GM12878 (cell line): ENCODE results near the gene ATP8B1. TPM values are rescaled to one million over a fixed set of nuclear protein-coding genes. Genes with fewer than 3 reads are reported as not detected.

Experiments used
- ATAC-seq: fragments of 200-7000 bp; cut with Tn5 transposase; 3 replicates; pipeline ENCODE4 v1.9.1; 2020; ENCODE audit warnings: mild to moderate bottlenecking, moderate library complexity
- BruUV-seq: library from RNA; stranded (reverse); fragments of 400-500 nt; replicated peaks from 2 replicates; lab custom pipeline; 2021; lab: Mats Ljungman, UMichigan
- CTCF ChIA-PET: fragments of 300-600 bp; sonication (Branson Sonifier 250); formaldehyde crosslinking; extraction: SDS; loops from one replicate; lab custom pipeline; 2021; ENCODE audit warnings: inconsistent platforms; lab: Yijun Ruan, JAX
- POLR2A ChIA-PET: fragments of 350-600 bp; formaldehyde crosslinking; extraction: SDS; loops from one replicate; lab custom pipeline; 2021; ENCODE audit warnings: inconsistent platforms; lab: Charles Lee
- RAD21 ChIA-PET: fragments of 300-600 bp; sonication (Branson Sonifier 250); formaldehyde crosslinking; loops from one replicate; lab custom pipeline; 2023; ENCODE audit warnings: antibody characterized with exemption; ENCODE audit not compliant: unreplicated experiment; lab: Charles Lee
- SMC1A ChIA-PET: fragments of 300-600 bp; sonication (Branson Sonifier 250); formaldehyde crosslinking; loops from one replicate; lab custom pipeline; 2023; ENCODE audit not compliant: unreplicated experiment, uncharacterized antibody; lab: Charles Lee
- DNase-seq: peaks from one replicate; pipeline ENCODE4 v3.0.0-alpha.2; 2011; ENCODE audit warnings: low read depth, low spot score
- FAIRE-seq: peaks from 3 replicates; lab custom pipeline; 2011; peaks lifted over from hg19 to GRCh38; lab: Jason Lieb, UNC
- H2AFZ ChIP-seq: 2 replicates; pipeline ENCODE4 v1.6.0; 2011; ENCODE audit warnings: low read depth, low read length, control low read depth; ENCODE audit not compliant: control insufficient read depth
- H3K27ac ChIP-seq: 2 replicates; pipeline ENCODE4 v1.5.1; 2011; ENCODE audit warnings: control low read depth; ENCODE audit not compliant: control insufficient read depth, insufficient read depth
- H3K27me3 ChIP-seq, 2 experiments: replicated peaks in 1 of 2; 2 replicates each; pipeline versions ENCODE4 v1.6.0 to v1.6.1; 2011; ENCODE audit warnings: low read length in 1 of 2; ENCODE audit not compliant: control insufficient read depth in 2 of 2, insufficient read depth in 2 of 2
- H3K36me3 ChIP-seq, 2 experiments: 2 replicates each; pipeline ENCODE4 v1.5.1; 2011; ENCODE audit warnings: low read length in 1 of 2; ENCODE audit not compliant: control insufficient read depth in 2 of 2, insufficient read depth in 2 of 2
- H3K4me1 ChIP-seq: 2 replicates; pipeline ENCODE4 v1.6.1; 2011; ENCODE audit warnings: mild to moderate bottlenecking, low read length, moderate library complexity, mixed read lengths; ENCODE audit not compliant: control insufficient read depth, insufficient read depth
- H3K4me2 ChIP-seq: 2 replicates; pipeline ENCODE4 v1.6.0; 2011; ENCODE audit warnings: control low read depth; ENCODE audit not compliant: control insufficient read depth, insufficient read depth
- H3K4me3 ChIP-seq: fragments of 200-600 bp; sonication (generic); 2 replicates; pipeline ENCODE4 v1.5.1; 2016
- H3K79me2 ChIP-seq: 2 replicates; pipeline ENCODE4 v1.6.0; 2011; ENCODE audit warnings: low read length; ENCODE audit not compliant: control insufficient read depth, insufficient read depth
- H3K9ac ChIP-seq: 2 replicates; pipeline ENCODE4 v1.8.0; 2011; ENCODE audit warnings: low read length, control low read depth, mixed read lengths; ENCODE audit not compliant: control insufficient read depth, insufficient read depth
- H3K9me3 ChIP-seq: replicated peaks from 3 replicates; pipeline ENCODE4 v1.5.1; 2011; ENCODE audit warnings: mild to moderate bottlenecking, low read length; ENCODE audit not compliant: control insufficient read depth, insufficient read depth
- H4K20me1 ChIP-seq: 2 replicates; pipeline ENCODE4 v1.6.0; 2011; ENCODE audit not compliant: control insufficient read depth, insufficient read depth
- BHLHE40 ChIP-seq, 2 experiments: fragments of 450-650 bp in 1 of 2; IDR thresholded peaks; 2 replicates each; pipeline ENCODE4 v1.6.1; 2011 to 2017; ENCODE audit warnings: low read depth in 2 of 2, borderline replicate concordance in 1 of 2, improper control_type of control experiment in 1 of 2, low read length in 1 of 2, mild to moderate bottlenecking in 1 of 2
- BRCA1 ChIP-seq: IDR thresholded peaks from 2 replicates; pipeline ENCODE4 v1.6.1; 2011; ENCODE audit warnings: low read depth, low read length, improper control_type of control experiment
- DPF2 ChIP-seq: fragments of 450-650 bp; IDR thresholded peaks from 2 replicates; pipeline ENCODE4 v1.6.1; 2017; ENCODE audit warnings: mild to moderate bottlenecking
- EGR1 ChIP-seq, 2 experiments: IDR thresholded peaks; 1 replicate in 1 of 2; 2 replicates in 1 of 2; pipeline ENCODE4 v1.6.1; 2011 to 2012; ENCODE audit warnings: low read depth in 2 of 2, low read length in 2 of 2, borderline replicate concordance in 1 of 2, mild to moderate bottlenecking in 1 of 2, moderate library complexity in 1 of 2
- FOXK2 ChIP-seq: fragments of 450-650 bp; IDR thresholded peaks from 2 replicates; pipeline ENCODE4 v1.6.1; 2017; ENCODE audit warnings: mild to moderate bottlenecking, moderate library complexity
- HCFC1 ChIP-seq: fragments of 150-350 bp; IDR thresholded peaks from 2 replicates; pipeline ENCODE4 v1.6.1; 2014; ENCODE audit warnings: low read length
- MEF2A ChIP-seq: IDR thresholded peaks from 2 replicates; pipeline ENCODE4 v1.6.1; 2011; ENCODE audit warnings: low read depth, mild to moderate bottlenecking, low read length, moderate library complexity; ENCODE audit not compliant: insufficient read depth
- MYC ChIP-seq: IDR thresholded peaks from 2 replicates; pipeline ENCODE4 v1.6.1; 2011; ENCODE audit warnings: mild to moderate bottlenecking, low read length, moderate library complexity, inconsistent platforms; ENCODE audit not compliant: insufficient read depth, insufficient replicate concordance, insufficient read length, severe bottlenecking
- NRF1 ChIP-seq: conservative IDR thresholded peaks from 2 replicates; pipeline ENCODE4 v1.6.1; 2011; ENCODE audit warnings: mild to moderate bottlenecking, low read depth, low read length, improper control_type of control experiment
- POLR2A ChIP-seq: IDR thresholded peaks from 2 replicates; pipeline ENCODE4 v1.6.1; 2011; ENCODE audit warnings: low read depth, mild to moderate bottlenecking, low read length
- POLR2AphosphoS5 ChIP-seq: IDR thresholded peaks from 2 replicates; pipeline ENCODE4 v1.6.1; 2011; ENCODE audit warnings: mild to moderate bottlenecking, low read length, inconsistent platforms
- RELA ChIP-seq: fragments of 450-650 bp; IDR thresholded peaks from 2 replicates; pipeline ENCODE4 v1.8.0; 2014; ENCODE audit warnings: borderline replicate concordance; ENCODE audit not compliant: partially characterized antibody
- SIN3A ChIP-seq: IDR thresholded peaks from 2 replicates; pipeline ENCODE4 v1.6.1; 2012; ENCODE audit warnings: low read depth, low read length, improper control_type of control experiment
- SMARCA5 ChIP-seq: fragments of 450-650 bp; IDR thresholded peaks from 2 replicates; pipeline ENCODE4 v1.6.1; 2017; ENCODE audit warnings: mild to moderate bottlenecking
- SP1 ChIP-seq: IDR thresholded peaks from one replicate; pipeline ENCODE4 v1.6.1; 2011; ENCODE audit warnings: low read depth, low read length
- SPI1 ChIP-seq: IDR thresholded peaks from 2 replicates; pipeline ENCODE4 v1.6.1; 2011; ENCODE audit warnings: low read depth, mild to moderate bottlenecking, low read length, moderate library complexity, borderline replicate concordance; ENCODE audit not compliant: insufficient read depth
- ZBTB4 ChIP-seq: fragments of 450-650 bp; formaldehyde crosslinking; IDR thresholded peaks from 2 replicates; pipeline ENCODE4 v1.4.0; 2022; ENCODE audit warnings: mild to moderate bottlenecking, moderate library complexity
- ZNF24 ChIP-seq: fragments of 450-650 bp; IDR thresholded peaks from 2 replicates; pipeline ENCODE4 v1.6.1; 2017; ENCODE audit warnings: antibody characterized with exemption, mild to moderate bottlenecking
- WGBS: methylation state at CpG from one replicate; pipeline ENCODE4 v1.1.6; 2016; ENCODE audit warnings: low lambda C conversion rate; ENCODE audit not compliant: insufficient replicate concordance, insufficient coverage; ENCODE audit errors: missing lambda C conversion rate; 5-methylcytosine and 5-hydroxymethylcytosine counted together
- in situ Hi-C: fragments of 300-500 bp; cut with MboI; formaldehyde crosslinking; loops from 9 replicates; pipeline ENCODE4 v1.14.3; 2018; ENCODE audit warnings: mixed read lengths
- intact Hi-C: fragments of 100-400 bp; cut with micrococcal nuclease; formaldehyde crosslinking; loops from one replicate; pipeline ENCODE4 v1.14.2; 2022; ENCODE audit not compliant: unreplicated experiment
- polyA plus RNA-seq, 11 experiments: library from polyadenylated mRNA; depleted of rRNA in 4 of 11; unstranded in 6 of 11; stranded (reverse) in 5 of 11; fragments of >200 nt; fragmentation: Nextera tagmentation in 4 of 11; fragmentation: Illumina TruSeq in 1 of 11; extraction: Ambion mirVana in 4 of 11; extraction: Trizol in 1 of 11; gene quantifications; 1 replicate in 1 of 11; 2 replicates in 10 of 11; pipeline versions ENCODE4 v1.2.1 to v1.2.3, GENCODE V29; 2011 to 2016; ENCODE audit warnings: inconsistent platforms in 2 of 11, missing spikeins in 2 of 11, low read depth in 1 of 11
- total RNA-seq, 4 experiments: library from RNA; depleted of rRNA in 3 of 4; stranded (reverse); fragments of >200 nt in 3 of 4; fragmentation: Illumina TruSeq in 1 of 4; extraction: Trizol in 1 of 4; gene quantifications; 2 replicates each; pipeline versions ENCODE4 v1.2.1 to v1.2.3, GENCODE V29; 2013 to 2021
- TF ChIP-seq, protein P1 (sequence below): fragments of 450-650 bp; IDR thresholded peaks from 2 replicates; pipeline ENCODE4 v1.6.1; 2016; ENCODE audit warnings: mild to moderate bottlenecking

The ATP8B1 gene
- total and polyA plus RNA-seq, 10 of the 15 experiments (the other 5 are each of a cell fraction or from before 2014, with no cell fraction given), result 0.03 to 0.37 (median 0.11) TPM

- 60% methylated on average over 3 of the region's 3 CpGs for WGBS
- no peak for ATAC-seq
- no TSS peak for BruUV-seq
- CTCF ChIA-PET, result no interaction called here
- intact Hi-C loops, result no loop called here
- no peak for FAIRE-seq
- SMC1A ChIA-PET, result no interaction called here
- Histone ChIP-seq H3K9ac (no peak overlapping the region), H3K4me1 (no peaks in the 10 kb centered on the region), H3K79me2 (no peaks in the 10 kb centered on the region), H4K20me1 (no peaks in the 10 kb centered on the region), H3K36me3 (no peaks in the 10 kb centered on the region), H3K4me2 (no peak overlapping the region), H3K4me3 (no peak overlapping the region), H3K27me3 (peaks cover 0 to 2% of the 10 kb centered on the region in 2 experiments; a peak in 2 of 4 replicates), H3K9me3 (no peaks in the 10 kb centered on the region), H3K27ac (no peak overlapping the region), H2AFZ (no peak overlapping the region)
- RAD21 ChIA-PET, result interaction anchor here (0.7 kb wide), 1 partner anchor 32 kb away, joined by 3 read pairs; no protein-coding TSS in a partner anchor
- no peak for DNase-seq
- TF ChIP-seq ZBTB4 (CRISPR knock-in tag) (no peak), RELA (no peak), SIN3A (no peak), MYC (no peak), EGR1 (IDR thresholded peaks at IDR 0.05; ENCODE audit: borderline replicate concordance in 1 of 2, low read depth in 2 of 2, low read length in 2 of 2) (no peak), SP1 (no peak), MEF2A (no peak), HCFC1 (no peak), BRCA1 (no peak), POLR2AphosphoS5 (no peak), SMARCA5 (no peak), FOXK2 (no peak), NRF1 (no peak), POLR2A (no peak), SPI1 (no peak), BHLHE40 (IDR thresholded peaks at IDR 0.05; ENCODE audit: borderline replicate concordance in 1 of 2, low read depth in 2 of 2, low read length in 1 of 2) (no peak), DPF2 (no peak), ZNF24 (no peak)
- TF ChIP-seq, protein P1, sequence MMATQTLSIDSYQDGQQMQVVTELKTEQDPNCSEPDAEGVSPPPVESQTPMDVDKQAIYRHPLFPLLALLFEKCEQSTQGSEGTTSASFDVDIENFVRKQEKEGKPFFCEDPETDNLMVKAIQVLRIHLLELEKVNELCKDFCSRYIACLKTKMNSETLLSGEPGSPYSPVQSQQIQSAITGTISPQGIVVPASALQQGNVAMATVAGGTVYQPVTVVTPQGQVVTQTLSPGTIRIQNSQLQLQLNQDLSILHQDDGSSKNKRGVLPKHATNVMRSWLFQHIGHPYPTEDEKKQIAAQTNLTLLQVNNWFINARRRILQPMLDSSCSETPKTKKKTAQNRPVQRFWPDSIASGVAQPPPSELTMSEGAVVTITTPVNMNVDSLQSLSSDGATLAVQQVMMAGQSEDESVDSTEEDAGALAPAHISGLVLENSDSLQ, result no peak
- POLR2A ChIA-PET, result no interaction called here
- in situ Hi-C loops, result no loop called here
Observed at GRCh38 chr18:57850063-57850462, 46.9 kb upstream of the ATP8B1 start.
